Bronchial epithelial cell (primary cell): ENCODE measurements around the gene LY6G6C. TPM values are rescaled to one million over a fixed set of nuclear protein-coding genes. Genes with fewer than 3 reads are reported as not detected.
A peak's percentile ranks its signal among the peaks of the same experiment; 100 is the strongest.

ENCODE experiments used
- DNase-seq: peaks from one replicate; pipeline ENCODE4 v3.0.0-alpha.2; 2010; ENCODE audit warnings: low read depth
- FAIRE-seq: peaks from 2 replicates; lab custom pipeline; 2011; peaks lifted over from hg19 to GRCh38; lab: Jason Lieb, UNC
- H3K27me3 ChIP-seq: 2 replicates; pipeline ENCODE4 v1.5.1; 2011; ENCODE audit warnings: low read length; ENCODE audit not compliant: control insufficient read depth, insufficient read depth
- H3K36me3 ChIP-seq: 2 replicates; pipeline ENCODE4 v1.5.1; 2011; ENCODE audit warnings: low read length; ENCODE audit not compliant: control insufficient read depth, insufficient read depth
- H3K4me3 ChIP-seq: 2 replicates; pipeline ENCODE4 v1.5.1; 2011; ENCODE audit warnings: mild to moderate bottlenecking, low read depth, low read length, control low read depth
- total RNA-seq: library from RNA; depleted of rRNA; stranded (reverse); fragments of >200 nt; gene quantifications from 2 replicates; pipeline ENCODE4 v1.2.1, GENCODE V29; 2014
- TF ChIP-seq, protein P1 (sequence below): IDR thresholded peaks from 2 replicates; pipeline ENCODE4 v1.5.1; 2011; ENCODE audit warnings: mild to moderate bottlenecking, moderate library complexity, low read length, control low read depth, inconsistent platforms; ENCODE audit not compliant: insufficient read depth, severe bottlenecking

The LY6G6C gene
- total RNA-seq, 1 donor from 2014 or later = not detected

DNA sequence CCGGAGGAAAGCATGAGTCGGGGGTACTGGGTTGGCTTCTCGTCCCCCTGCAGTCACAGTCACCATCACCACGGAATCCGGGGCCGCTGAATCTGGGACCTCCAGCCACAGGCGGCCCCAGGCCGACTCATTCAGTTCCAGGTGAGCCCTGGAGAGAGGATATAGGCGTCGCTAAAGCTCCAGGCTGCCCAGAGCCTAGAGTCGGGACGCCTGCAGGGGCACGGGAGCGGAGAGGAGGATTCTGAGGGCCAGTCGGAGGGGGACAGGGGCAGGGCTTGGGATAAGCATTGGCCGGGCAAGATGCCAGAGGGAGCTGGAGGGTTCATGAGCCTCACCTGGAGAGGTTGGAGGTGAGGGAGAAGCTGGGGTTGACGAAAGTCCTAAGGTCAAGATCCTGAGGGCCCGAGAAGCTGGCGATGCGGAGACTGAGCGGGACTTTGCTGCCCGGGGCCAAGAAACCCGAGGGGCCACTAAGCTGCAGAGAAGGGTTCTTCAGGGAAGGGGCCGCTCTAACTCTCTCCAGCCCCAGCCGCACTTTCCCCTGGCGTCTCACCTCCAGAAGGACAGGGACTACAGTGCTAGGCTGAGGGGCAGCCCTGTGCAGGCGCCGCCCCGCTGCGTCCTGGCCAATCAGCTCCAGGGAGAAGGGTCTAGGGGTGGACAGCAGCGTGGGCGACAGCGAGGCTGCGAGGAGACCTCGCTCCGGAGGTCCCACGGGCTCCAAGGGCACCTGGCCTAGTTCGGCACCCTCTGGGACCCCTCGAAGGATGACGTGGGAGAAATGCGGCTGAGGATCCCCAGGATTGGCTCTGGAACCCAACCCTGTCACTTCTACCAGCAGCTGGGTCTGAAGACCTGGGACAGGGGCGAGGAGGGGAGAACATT lies 44.6 kb upstream of the LY6G6C start:
- FAIRE-seq (no peak), DNase-seq (no peak)
- Histone ChIP-seq H3K36me3 (peaks cover 1% of the 10 kb centered on the region), H3K4me3 (no peak overlapping the region), H3K27me3 (no peaks in the 10 kb centered on the region)
- TF ChIP-seq, protein P1, sequence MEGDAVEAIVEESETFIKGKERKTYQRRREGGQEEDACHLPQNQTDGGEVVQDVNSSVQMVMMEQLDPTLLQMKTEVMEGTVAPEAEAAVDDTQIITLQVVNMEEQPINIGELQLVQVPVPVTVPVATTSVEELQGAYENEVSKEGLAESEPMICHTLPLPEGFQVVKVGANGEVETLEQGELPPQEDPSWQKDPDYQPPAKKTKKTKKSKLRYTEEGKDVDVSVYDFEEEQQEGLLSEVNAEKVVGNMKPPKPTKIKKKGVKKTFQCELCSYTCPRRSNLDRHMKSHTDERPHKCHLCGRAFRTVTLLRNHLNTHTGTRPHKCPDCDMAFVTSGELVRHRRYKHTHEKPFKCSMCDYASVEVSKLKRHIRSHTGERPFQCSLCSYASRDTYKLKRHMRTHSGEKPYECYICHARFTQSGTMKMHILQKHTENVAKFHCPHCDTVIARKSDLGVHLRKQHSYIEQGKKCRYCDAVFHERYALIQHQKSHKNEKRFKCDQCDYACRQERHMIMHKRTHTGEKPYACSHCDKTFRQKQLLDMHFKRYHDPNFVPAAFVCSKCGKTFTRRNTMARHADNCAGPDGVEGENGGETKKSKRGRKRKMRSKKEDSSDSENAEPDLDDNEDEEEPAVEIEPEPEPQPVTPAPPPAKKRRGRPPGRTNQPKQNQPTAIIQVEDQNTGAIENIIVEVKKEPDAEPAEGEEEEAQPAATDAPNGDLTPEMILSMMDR = no peak

- H3K4me3 ChIP-seq = no peak overlapping the region
- FAIRE-seq = no peak
- no peaks in the 10 kb centered on the region for H3K27me3 ChIP-seq
- peaks cover 2% of the 10 kb centered on the region for H3K36me3 ChIP-seq
- TF ChIP-seq, protein P1 = no peak
- no peak for DNase-seq
Observed at GRCh38 chr6:31765559-31765909, 44.0 kb upstream of the LY6G6C start.

GRCh38 chr6:31764198-31764597 lies 42.7 kb upstream of the LY6G6C start:
- TF ChIP-seq, protein P1 = no peak
- DNase-seq = no peak
- Histone ChIP-seq H3K4me3 (no peak overlapping the region), H3K27me3 (no peaks in the 10 kb centered on the region), H3K36me3 (peaks cover 8% of the 10 kb centered on the region)
- no peak for FAIRE-seq

DNA sequence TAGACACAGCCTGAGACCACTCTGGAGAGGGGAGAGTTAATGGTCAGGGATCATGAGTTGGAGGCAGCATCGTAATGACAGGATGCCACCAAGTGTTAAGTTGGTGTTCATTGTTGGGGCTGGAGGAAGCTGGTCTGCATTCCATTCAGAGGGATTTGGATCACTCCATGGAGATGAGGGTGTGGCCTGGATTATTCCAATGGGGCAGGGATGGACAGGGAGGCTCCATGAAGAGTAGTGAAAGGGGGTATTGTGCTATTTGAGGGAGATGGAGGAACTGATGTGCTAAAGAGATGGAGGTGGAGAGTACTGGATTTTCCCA lies 42.0 kb upstream of the LY6G6C start:
- H3K4me3 ChIP-seq = no peak overlapping the region
- DNase-seq = peak; percentile 10
- no peak for FAIRE-seq

DNA sequence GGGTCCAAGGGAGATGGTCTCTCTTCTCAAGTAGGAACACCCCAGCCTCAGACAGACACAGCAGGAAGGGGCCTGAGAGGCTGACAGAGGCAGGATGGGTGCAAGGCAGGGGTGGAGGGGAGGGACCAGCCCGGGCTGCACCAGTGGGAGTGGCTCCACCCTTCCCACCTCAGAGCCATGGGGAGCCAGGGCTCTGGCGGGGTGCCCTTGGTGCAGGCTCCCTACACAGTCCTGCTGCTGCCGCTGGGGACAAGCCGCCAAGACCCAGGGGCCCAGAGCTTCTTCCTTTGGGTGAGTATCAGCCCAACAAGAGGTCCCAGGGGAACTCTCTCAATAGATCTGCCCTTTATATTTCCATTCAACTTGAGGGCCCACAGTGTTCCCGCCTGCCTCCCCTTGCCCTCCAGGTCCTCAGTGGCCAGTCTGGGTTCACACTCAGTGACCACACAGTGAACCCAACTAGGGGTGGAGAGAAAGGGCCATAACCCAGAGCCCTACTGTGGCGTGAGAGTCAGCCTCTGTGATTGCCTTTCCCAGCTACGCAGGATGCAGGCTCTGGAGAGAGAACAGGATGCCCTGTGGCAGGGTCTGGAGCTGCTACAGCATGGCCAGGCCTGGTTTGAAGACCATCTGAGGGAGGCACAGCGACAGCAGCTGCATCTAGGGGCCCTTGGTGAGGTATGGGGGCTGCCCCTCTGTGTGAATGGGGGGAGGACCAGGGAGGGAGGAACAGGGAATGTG lies 41.5 kb upstream of the LY6G6C start:
- H3K27me3 ChIP-seq = no peaks in the 10 kb centered on the region
- no peak overlapping the region for H3K4me3 ChIP-seq
- no peak for DNase-seq
- peaks cover 11% of the 10 kb centered on the region for H3K36me3 ChIP-seq
- FAIRE-seq = no peak
- TF ChIP-seq, protein P1 = no peak

More for the DNA sequence above, 42.0 kb upstream of the LY6G6C start:
- no peaks in the 10 kb centered on the region for H3K27me3 ChIP-seq
- TF ChIP-seq, protein P1 = no peak
- peaks cover 8% of the 10 kb centered on the region for H3K36me3 ChIP-seq
